Prostate gland (tissue), 2 donors: ENCODE results near the gene ZNF841.

Experiments used
- POLR2AphosphoS5 ChIP-seq: sonication (generic); formaldehyde crosslinking; IDR thresholded peaks from one replicate; pipeline ENCODE4 v1.6.1; 2017; ENCODE audit warnings: antibody characterized with exemption
- TF ChIP-seq, protein P1 (sequence below), 4 experiments: fragments of 200-600 bp in 2 of 4; fragments of 450-650 bp in 2 of 4; sonication (generic) in 2 of 4; IDR thresholded peaks; 1 replicate in 3 of 4; 2 replicates in 1 of 4; pipeline ENCODE4 v1.5.1; 2016 to 2019; ENCODE audit warnings: antibody characterized with exemption in 4 of 4, mild to moderate bottlenecking in 2 of 4, moderate library complexity in 2 of 4

DNA sequence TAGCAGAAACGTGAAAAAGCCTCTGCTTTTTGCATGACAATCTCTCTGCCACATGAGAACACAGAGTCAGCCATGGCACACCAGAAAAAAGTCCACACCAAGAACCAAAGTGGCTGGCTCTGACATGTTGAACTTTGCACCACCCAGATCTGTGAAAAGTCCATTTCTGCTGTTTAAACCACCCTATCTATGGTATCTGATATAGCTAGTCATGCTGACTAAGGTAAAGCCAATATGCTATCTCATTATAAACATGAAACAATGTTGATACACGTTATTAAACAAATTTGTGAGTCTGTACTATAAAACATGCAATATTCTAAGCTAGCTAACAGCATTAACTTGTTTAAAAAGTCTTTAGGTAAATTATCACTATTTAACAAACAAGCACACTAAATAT is 25.9 kb downstream of the ZNF841 start:
- TF ChIP-seq, protein P1, sequence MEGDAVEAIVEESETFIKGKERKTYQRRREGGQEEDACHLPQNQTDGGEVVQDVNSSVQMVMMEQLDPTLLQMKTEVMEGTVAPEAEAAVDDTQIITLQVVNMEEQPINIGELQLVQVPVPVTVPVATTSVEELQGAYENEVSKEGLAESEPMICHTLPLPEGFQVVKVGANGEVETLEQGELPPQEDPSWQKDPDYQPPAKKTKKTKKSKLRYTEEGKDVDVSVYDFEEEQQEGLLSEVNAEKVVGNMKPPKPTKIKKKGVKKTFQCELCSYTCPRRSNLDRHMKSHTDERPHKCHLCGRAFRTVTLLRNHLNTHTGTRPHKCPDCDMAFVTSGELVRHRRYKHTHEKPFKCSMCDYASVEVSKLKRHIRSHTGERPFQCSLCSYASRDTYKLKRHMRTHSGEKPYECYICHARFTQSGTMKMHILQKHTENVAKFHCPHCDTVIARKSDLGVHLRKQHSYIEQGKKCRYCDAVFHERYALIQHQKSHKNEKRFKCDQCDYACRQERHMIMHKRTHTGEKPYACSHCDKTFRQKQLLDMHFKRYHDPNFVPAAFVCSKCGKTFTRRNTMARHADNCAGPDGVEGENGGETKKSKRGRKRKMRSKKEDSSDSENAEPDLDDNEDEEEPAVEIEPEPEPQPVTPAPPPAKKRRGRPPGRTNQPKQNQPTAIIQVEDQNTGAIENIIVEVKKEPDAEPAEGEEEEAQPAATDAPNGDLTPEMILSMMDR (IDR thresholded peaks at IDR 0.05), result no peak
- no peak for TF ChIP-seq POLR2AphosphoS5
